ENCODE results near the gene EXOC7. TPM values are rescaled to one million over a fixed set of nuclear protein-coding genes. Genes with fewer than 3 reads are reported as not detected.

The EXOC7 gene
- total and polyA plus RNA-seq, 2 of the 8 experiments (the other 6 are each of a cell fraction or from before 2014, with no cell fraction given) = 77.1 to 92.6 TPM

- H3K56ac ChIP-seq (replicated peaks; ENCODE audit: insufficient read length, low read depth, low read length) = no peak overlapping the region
- no peak overlapping the region for H2BK20ac ChIP-seq (ENCODE audit: low read length)
- H3K23me2 ChIP-seq (ENCODE audit: low read depth, low read length) = no peaks in the 10 kb centered on the region
- no peak overlapping the region for H3K9ac ChIP-seq (replicated peaks in 1 of 4; ENCODE audit: extremely low read depth in 1 of 4, low read depth in 3 of 4, low read length in 3 of 4)
- H3K18ac ChIP-seq (ENCODE audit: extremely low read depth, low read length) = no peak overlapping the region
- no peaks in the 10 kb centered on the region; the same call in 1 of the 2 replicates for H3K79me1 ChIP-seq (ENCODE audit: low read depth, low read length)
- no peak overlapping the region for H4K91ac ChIP-seq (replicated peaks; ENCODE audit: insufficient read length, low read length)
- no peak for TF ChIP-seq TCF12 (IDR thresholded peaks at IDR 0.05; ENCODE audit: low read depth, low read length)
- TF ChIP-seq RAD21 (IDR thresholded peaks at IDR 0.05 in 1 of 2, conservative IDR thresholded peaks at IDR 0.05 in 1 of 2; ENCODE audit: low read depth in 2 of 2, low read length in 2 of 2) = no peak
- TF ChIP-seq POLR2AphosphoS5 (IDR thresholded peaks at IDR 0.05; ENCODE audit: low read depth, low read length) = no peak
- ChIA-PET CTCF (ENCODE audit: partially characterized antibody) (interaction anchor here (0.6 to 1.7 kb wide), 3 partner anchors 31 to 56 kb away, joined by 3 to 5 read pairs (median 3); no protein-coding TSS in a partner anchor), POLR2A (ENCODE audit: partially characterized antibody) (interaction anchor here (0.6 to 1.6 kb wide), 2 partner anchors 10 to 82 kb away, joined by 3 to 5 read pairs; no protein-coding TSS in a partner anchor)
- no peak overlapping the region for H3K4me3 ChIP-seq (ENCODE audit: extremely low read depth in 1 of 4, insufficient read depth in 2 of 4, low read depth in 3 of 4, low read length in 4 of 4)
- peaks cover 0 to 2% (median 0%) of the 10 kb centered on the region in 4 experiments; a peak in 1 of 7 replicates for H3K4me1 ChIP-seq (replicated peaks in 1 of 4; ENCODE audit: control insufficient read depth in 3 of 4, insufficient read depth in 4 of 4, low read length in 3 of 4)
- WGBS, 2 experiments (ENCODE audit: extremely low coverage in 1 of 2, insufficient coverage in 1 of 2, insufficient read length in 1 of 2, insufficient replicate concordance in 2 of 2, low coverage in 1 of 2, low lambda C conversion rate in 2 of 2, missing lambda C conversion rate in 1 of 2) = 97% methylated on average over 6 of the region's 6 CpGs; no CpG with 5 or more reads in 1 of the 2 experiments
- no peak overlapping the region for H3K4me2 ChIP-seq (ENCODE audit: insufficient read depth in 1 of 2, low read depth in 2 of 2, low read length in 2 of 2)
- DNase-seq (ENCODE audit: low read depth in 1 of 2, low spot score in 2 of 2) (no peak), FAIRE-seq (no peak)
- no peak overlapping the region for H3K4ac ChIP-seq (replicated peaks; ENCODE audit: insufficient read length, low read depth, low read length)
- no peak overlapping the region for H4K5ac ChIP-seq (ENCODE audit: insufficient read length, low read depth, low read length)
- no peak overlapping the region for H2AK5ac ChIP-seq (ENCODE audit: low read depth, low read length)
- peaks cover 0 to 1% of the 10 kb centered on the region in 2 experiments for H4K20me1 ChIP-seq (replicated peaks in 1 of 2; ENCODE audit: control insufficient read depth in 1 of 2, insufficient read depth in 2 of 2, low read length in 2 of 2)
- H4K8ac ChIP-seq (ENCODE audit: extremely low read depth, insufficient read depth, low read length) = no peak overlapping the region
- H3K79me2 ChIP-seq (ENCODE audit: control insufficient read depth in 1 of 2, insufficient read depth in 2 of 2, low read length in 2 of 2) = no peaks in the 10 kb centered on the region
- no peak overlapping the region for H2AFZ ChIP-seq (ENCODE audit: low read length)
- no peak overlapping the region for H2BK120ac ChIP-seq (replicated peaks; ENCODE audit: low read depth, low read length)
- no peak overlapping the region for H2BK5ac ChIP-seq (ENCODE audit: low read depth, low read length)
- no peak overlapping the region for H3K23ac ChIP-seq (ENCODE audit: insufficient read length)
- no peak overlapping the region for H3K27ac ChIP-seq (ENCODE audit: low read depth, low read length)
- H3K9me3 ChIP-seq (ENCODE audit: insufficient read depth in 2 of 2, low read depth in 1 of 2, low read length in 1 of 2) = no peaks in the 10 kb centered on the region
- H3K14ac ChIP-seq (ENCODE audit: insufficient read length) = no peak overlapping the region
- H2BK12ac ChIP-seq (ENCODE audit: low read depth, low read length) = no peak overlapping the region
- H3K36me3 ChIP-seq (ENCODE audit: control insufficient read depth in 2 of 4, insufficient read depth in 4 of 4, low read length in 3 of 4) = peaks cover 16 to 60% (median 38%) of the 10 kb centered on the region in 4 experiments
- H3K27me3 ChIP-seq (replicated peaks in 1 of 4; ENCODE audit: control insufficient read depth in 3 of 4, extremely low read depth in 1 of 4, insufficient read depth in 3 of 4, low read length in 3 of 4) = no peaks in the 10 kb centered on the region
- no peak overlapping the region for H2BK15ac ChIP-seq (ENCODE audit: low read length)
Observed at GRCh38 chr17:76051561-76051960, 52.0 kb downstream of the EXOC7 start.

Measured in H1 (cell line).